ENCODE results near the gene TXNL4A.
"Not testable (repeated sequence)": the region's sequence is repeated elsewhere in the genome, so short reads cannot be mapped to it uniquely, and the experiment has no call there.

The TXNL4A gene

DNA sequence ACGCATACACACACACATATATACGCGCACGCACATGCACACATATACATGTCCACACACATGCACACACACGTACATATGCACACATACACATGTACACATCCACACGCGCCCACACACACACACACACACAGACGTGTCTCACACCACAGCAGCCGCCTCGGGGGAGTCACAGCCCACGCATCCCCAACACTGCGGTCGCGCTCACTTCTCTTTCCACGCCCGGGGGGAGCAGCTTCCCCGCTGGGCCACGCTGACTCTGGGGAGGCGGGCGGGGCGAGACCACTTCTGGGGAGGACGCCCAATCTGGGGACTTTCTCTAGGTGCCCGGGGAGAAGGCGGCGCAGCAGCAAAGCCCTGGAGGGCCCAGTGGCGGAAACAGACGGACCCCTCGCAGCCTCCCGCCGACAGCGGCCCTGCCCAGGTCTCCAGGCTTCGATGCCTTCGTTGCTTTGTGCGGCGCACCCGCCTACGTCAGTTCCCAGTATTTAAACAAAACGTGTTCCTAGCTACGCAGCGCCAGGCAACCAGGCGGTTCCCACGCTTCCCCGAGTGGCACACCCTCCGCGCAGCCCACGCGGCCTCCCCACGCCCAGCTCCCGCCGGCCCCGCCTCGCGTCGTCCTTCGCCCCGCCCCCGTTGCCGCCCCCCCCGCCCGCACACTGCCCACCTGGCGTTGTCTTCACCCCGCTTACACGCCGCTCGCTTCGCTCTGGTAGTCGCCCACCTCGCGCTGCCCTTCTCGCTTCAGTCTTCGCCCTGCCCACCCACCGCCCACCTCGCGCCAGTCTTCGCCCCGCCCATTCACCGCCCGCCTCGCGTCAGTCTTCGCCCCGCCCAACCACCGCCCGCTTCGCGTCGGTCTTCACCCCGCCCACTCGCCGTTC lies 45.1 kb upstream of the TXNL4A start:
- POLR2A ChIA-PET (ENCODE audit: low non-redundant PET), result no interaction called here
- CTCF ChIA-PET, result interaction anchor here (0.6 to 0.7 kb wide), 2 partner anchors 23 to 222 kb away, joined by 3 to 4 read pairs; no protein-coding TSS in a partner anchor
- DNase-seq (ENCODE audit: low spot score), result peak; percentile 93
- H3K27ac ChIP-seq, result peak overlapping the region; percentile 88
- TF ChIP-seq, protein P1, sequence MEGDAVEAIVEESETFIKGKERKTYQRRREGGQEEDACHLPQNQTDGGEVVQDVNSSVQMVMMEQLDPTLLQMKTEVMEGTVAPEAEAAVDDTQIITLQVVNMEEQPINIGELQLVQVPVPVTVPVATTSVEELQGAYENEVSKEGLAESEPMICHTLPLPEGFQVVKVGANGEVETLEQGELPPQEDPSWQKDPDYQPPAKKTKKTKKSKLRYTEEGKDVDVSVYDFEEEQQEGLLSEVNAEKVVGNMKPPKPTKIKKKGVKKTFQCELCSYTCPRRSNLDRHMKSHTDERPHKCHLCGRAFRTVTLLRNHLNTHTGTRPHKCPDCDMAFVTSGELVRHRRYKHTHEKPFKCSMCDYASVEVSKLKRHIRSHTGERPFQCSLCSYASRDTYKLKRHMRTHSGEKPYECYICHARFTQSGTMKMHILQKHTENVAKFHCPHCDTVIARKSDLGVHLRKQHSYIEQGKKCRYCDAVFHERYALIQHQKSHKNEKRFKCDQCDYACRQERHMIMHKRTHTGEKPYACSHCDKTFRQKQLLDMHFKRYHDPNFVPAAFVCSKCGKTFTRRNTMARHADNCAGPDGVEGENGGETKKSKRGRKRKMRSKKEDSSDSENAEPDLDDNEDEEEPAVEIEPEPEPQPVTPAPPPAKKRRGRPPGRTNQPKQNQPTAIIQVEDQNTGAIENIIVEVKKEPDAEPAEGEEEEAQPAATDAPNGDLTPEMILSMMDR (conservative IDR thresholded peaks at IDR 0.05; ENCODE audit: low read depth), result no peak

DNA sequence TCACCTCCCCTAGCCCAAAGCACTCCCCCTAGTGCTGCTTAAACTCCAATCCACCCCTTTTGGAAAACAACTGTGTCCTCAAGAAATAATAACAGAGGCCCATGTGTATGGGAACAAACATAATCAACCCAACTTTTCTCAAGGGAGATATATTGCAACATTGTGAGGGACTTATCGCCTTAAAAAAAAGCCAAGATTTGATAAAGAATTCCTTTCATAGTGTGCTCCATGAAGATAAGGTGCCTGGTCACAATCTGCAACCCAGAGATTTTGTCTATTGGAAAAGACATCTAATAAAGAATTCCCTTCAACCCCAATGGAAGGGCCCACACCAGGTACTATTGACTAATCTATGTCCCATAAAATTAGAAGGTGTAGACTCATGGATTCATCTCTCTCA lies 41.3 kb upstream of the TXNL4A start:
- no peak for DNase-seq (ENCODE audit: low spot score)
- ChIA-PET CTCF (no interaction called here), POLR2A (ENCODE audit: low non-redundant PET) (no interaction called here)
- H3K27ac ChIP-seq, result no peak overlapping the region
- TF ChIP-seq, protein P1 (conservative IDR thresholded peaks at IDR 0.05; ENCODE audit: low read depth), result no peak

DNA sequence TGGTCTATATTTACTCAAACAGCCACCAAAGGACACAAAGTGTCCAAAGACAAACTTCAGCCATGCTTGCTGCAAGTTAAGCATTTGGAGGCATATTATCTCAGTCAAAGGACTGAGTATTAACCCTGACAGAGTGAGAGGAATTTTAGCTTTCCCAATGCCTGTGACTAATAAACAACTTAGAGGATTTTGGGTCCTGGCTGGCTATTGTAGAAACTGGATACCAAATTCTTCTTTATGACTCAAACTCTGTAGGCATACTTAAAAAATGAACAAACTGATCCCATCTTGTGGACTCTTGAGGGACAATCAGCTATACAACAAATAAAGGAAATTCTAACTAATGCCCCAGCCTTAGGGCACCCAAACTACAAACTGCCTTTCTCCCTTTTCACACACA lies 39.4 kb upstream of the TXNL4A start:
- DNase-seq (ENCODE audit: low spot score); CTCF ChIA-PET; POLR2A ChIA-PET (ENCODE audit: low non-redundant PET); H3K27ac ChIP-seq: not testable (repeated sequence)

DNA sequence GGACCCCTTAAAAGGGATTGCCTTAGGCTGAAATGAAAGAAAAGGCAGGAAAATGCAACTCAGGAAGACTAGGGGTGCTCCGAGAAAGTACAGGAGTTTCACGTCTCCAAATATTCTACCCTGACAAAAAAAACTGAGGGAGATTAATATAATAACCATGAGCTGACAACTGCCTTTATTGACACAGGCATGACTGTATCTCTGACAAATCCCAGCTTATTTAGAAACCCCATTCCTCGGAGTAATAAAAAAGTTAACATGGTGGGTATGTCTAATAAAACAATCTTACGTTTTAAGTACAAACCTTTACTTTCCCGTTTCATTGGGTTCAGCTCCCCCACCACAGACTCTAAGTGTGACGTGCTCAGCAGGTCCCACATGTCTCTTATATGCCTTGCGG lies 38.0 kb upstream of the TXNL4A start:
- no peak overlapping the region for H3K27ac ChIP-seq
- TF ChIP-seq, protein P1 (conservative IDR thresholded peaks at IDR 0.05; ENCODE audit: low read depth), result no peak
- no peak for DNase-seq (ENCODE audit: low spot score)
- POLR2A ChIA-PET (ENCODE audit: low non-redundant PET), result no interaction called here
- CTCF ChIA-PET, result no interaction called here

DNA sequence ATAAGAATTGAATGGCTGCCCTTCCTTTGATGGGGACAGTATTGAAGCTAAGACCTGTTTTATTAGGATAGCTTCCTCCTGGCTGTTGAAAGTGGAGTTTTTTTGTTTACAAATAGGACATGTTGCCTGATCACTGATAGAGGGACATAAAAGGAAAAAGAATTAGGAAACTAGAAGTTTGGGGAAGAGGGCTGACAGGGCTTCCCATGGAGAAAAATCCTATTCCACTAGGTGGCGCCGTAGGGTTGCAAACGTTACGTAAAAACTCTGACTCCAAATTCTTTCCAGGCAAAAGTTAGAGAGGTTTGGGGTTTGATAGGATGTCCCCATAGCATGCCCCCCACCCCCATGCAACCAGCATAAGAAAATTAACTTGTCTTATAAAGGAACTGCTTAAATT lies 34.8 kb upstream of the TXNL4A start:
- ChIA-PET POLR2A (ENCODE audit: low non-redundant PET) (no interaction called here), CTCF (interaction anchor here (0.6 kb wide), 2 partner anchors 13 to 120 kb away, joined by 3 read pairs; no protein-coding TSS in a partner anchor)
- TF ChIP-seq, protein P1 (conservative IDR thresholded peaks at IDR 0.05; ENCODE audit: low read depth), result no peak; the same call in 1 of the 2 replicates
- H3K27ac ChIP-seq, result no peak overlapping the region
- no peak for DNase-seq (ENCODE audit: low spot score)

DNA sequence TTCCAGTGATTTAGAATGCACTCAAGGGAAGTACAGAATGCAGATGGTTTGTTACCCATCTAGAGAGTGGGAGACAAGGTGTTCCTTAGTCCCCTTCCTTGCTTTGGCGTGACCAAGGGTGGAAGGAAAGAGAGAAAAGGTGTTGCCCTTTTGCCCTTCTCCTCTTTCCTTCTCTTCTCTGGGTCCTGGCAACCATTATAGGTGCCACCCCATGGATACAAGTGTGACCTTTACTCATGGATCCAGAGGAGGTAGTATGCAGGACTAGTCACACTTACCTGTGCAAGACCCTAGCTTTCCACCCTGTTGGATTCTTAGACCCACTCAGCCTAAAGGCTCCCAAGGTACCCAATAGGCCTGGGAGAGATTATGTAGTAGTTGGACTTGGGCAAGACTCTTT lies 34.2 kb upstream of the TXNL4A start:
- DNase-seq (ENCODE audit: low spot score), result no peak
- TF ChIP-seq, protein P1 (conservative IDR thresholded peaks at IDR 0.05; ENCODE audit: low read depth), result no peak
- ChIA-PET CTCF (interaction anchor here (0.6 kb wide), 2 partner anchors 12 to 121 kb away, joined by 3 read pairs; no protein-coding TSS in a partner anchor), POLR2A (ENCODE audit: low non-redundant PET) (no interaction called here)
- no peak overlapping the region for H3K27ac ChIP-seq

DNA sequence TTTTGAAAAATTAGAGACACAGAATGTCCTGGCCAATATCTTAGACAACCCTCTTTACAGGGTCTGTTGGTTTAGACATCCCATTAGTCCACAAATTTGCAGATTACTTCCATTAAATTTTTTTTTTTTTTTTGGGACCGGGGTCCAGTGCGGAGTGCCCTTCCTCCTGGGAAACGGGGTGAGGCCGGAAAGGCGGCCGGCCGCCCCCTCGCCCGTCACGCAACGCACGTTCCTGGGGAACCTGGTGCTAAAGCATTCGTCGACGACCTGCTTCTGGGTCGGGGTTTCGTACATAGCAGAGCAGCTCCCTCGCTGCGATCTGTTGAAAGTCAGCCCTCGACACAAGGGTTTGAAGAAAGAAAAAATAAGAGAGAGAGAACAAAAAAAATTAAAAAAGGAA lies 24.4 kb upstream of the TXNL4A start:
- H3K27ac ChIP-seq, result no peak overlapping the region
- TF ChIP-seq, protein P1 (conservative IDR thresholded peaks at IDR 0.05; ENCODE audit: low read depth), result no peak
- ChIA-PET CTCF (no interaction called here), POLR2A (ENCODE audit: low non-redundant PET) (no interaction called here)
- no peak for DNase-seq (ENCODE audit: low spot score)

DNA sequence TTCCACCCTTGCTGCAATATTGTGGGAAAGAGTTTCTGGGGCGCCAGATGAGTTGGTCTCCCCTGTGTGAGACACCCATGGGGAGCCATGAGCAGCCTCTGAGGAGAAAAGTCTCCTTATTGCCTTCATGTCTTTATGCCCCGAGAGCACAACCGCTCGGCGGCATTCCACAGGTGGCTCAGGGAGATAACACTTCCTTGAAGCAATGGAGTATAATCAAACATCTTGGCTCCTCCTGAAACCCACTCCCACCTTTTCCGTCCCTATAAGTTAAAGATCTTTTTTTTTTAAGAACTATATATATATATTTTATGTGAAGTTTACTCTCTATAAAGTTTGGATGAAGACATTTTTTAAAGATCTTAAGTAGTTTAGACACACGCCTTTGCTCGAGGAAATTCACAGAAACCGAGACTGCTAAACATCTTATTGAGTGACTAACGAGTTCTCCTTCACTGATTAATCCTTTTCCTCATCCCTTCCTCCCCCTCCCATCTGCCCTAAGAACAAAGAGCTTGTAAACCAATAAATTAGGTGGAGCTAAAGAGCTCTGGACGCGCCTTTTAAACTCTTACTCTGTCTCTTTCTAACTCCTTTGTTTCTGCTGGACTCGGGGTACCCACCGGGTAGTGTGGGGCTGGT lies 23.3 kb upstream of the TXNL4A start:
- CTCF ChIA-PET; DNase-seq (ENCODE audit: low spot score); H3K27ac ChIP-seq: not testable (repeated sequence)
- POLR2A ChIA-PET (ENCODE audit: low non-redundant PET), result interaction anchor here (0.8 kb wide), 1 partner anchor 30 kb away, joined by 8 read pairs; no protein-coding TSS in a partner anchor

All from RWPE1 (cell line).